ENCODE data around the gene IL13.

IL13 gene

GRCh38 chr5:132629230-132629944, 28.6 kb upstream of the IL13 start:
- TF ChIP-seq MAX (IDR thresholded peaks at IDR 0.05) (no peak), EGR1 (IDR thresholded peaks at IDR 0.05) (no peak), EP300 (IDR thresholded peaks at IDR 0.05; ENCODE audit: borderline replicate concordance) (no peak), CEBPB (IDR thresholded peaks at IDR 0.05) (no peak), USF1 (IDR thresholded peaks at IDR 0.05) (no peak)

- TF ChIP-seq USF1 (IDR thresholded peaks at IDR 0.05) (no peak), CEBPB (IDR thresholded peaks at IDR 0.05) (no peak), TCF12 (IDR thresholded peaks at IDR 0.05; ENCODE audit: low read depth) (no peak), EGR1 (IDR thresholded peaks at IDR 0.05) (no peak), FOXM1 (IDR thresholded peaks at IDR 0.05; ENCODE audit: borderline replicate concordance, low read depth) (no peak), TAF1 (IDR thresholded peaks at IDR 0.05; ENCODE audit: low read depth) (no peak), YY1 (IDR thresholded peaks at IDR 0.05; ENCODE audit: low read depth) (no peak), ZBTB7A (IDR thresholded peaks at IDR 0.05; ENCODE audit: low read depth) (no peak), TEAD4 (IDR thresholded peaks at IDR 0.05) (no peak)
These were observed 22.1 kb upstream of the IL13 start for GRCh38 chr5:132635873-132636272.

- TF ChIP-seq RAD21 (IDR thresholded peaks at IDR 0.05; ENCODE audit: low read depth): no peak
- TF ChIP-seq REST (IDR thresholded peaks at IDR 0.05; ENCODE audit: low read depth): no peak
These were observed 20.7 kb upstream of the IL13 start for GRCh38 chr5:132637241-132637640.

- no peak for TF ChIP-seq CEBPB (IDR thresholded peaks at IDR 0.05)
- TF ChIP-seq RAD21 (IDR thresholded peaks at IDR 0.05; ENCODE audit: low read depth): no peak
- TF ChIP-seq YY1 (IDR thresholded peaks at IDR 0.05; ENCODE audit: low read depth): no peak
- no peak for TF ChIP-seq EP300 (IDR thresholded peaks at IDR 0.05; ENCODE audit: borderline replicate concordance)
- no peak for TF ChIP-seq REST (IDR thresholded peaks at IDR 0.05; ENCODE audit: low read depth)
- no peak for TF ChIP-seq EGR1 (IDR thresholded peaks at IDR 0.05)
- TF ChIP-seq CREB1 (IDR thresholded peaks at IDR 0.05; ENCODE audit: low read depth): no peak
- no peak for TF ChIP-seq NFIC (IDR thresholded peaks at IDR 0.05)
- no peak for TF ChIP-seq ZBTB7A (IDR thresholded peaks at IDR 0.05; ENCODE audit: low read depth)
- no peak for TF ChIP-seq FOXM1 (IDR thresholded peaks at IDR 0.05; ENCODE audit: borderline replicate concordance, low read depth)
- no peak for TF ChIP-seq USF1 (IDR thresholded peaks at IDR 0.05)
- no peak for TF ChIP-seq TAF1 (IDR thresholded peaks at IDR 0.05; ENCODE audit: low read depth)
- TF ChIP-seq MAX (IDR thresholded peaks at IDR 0.05): no peak
- no peak for TF ChIP-seq TEAD4 (IDR thresholded peaks at IDR 0.05)
- TF ChIP-seq TCF12 (IDR thresholded peaks at IDR 0.05; ENCODE audit: low read depth): no peak
These were observed 18.3 kb upstream of the IL13 start for GRCh38 chr5:132639706-132640130.

GRCh38 chr5:132640613-132641012, 17.4 kb upstream of the IL13 start:
- TF ChIP-seq EGR1 (IDR thresholded peaks at IDR 0.05) (no peak), ZBTB7A (IDR thresholded peaks at IDR 0.05; ENCODE audit: low read depth) (no peak), RAD21 (IDR thresholded peaks at IDR 0.05; ENCODE audit: low read depth) (no peak), MAX (IDR thresholded peaks at IDR 0.05) (no peak), REST (IDR thresholded peaks at IDR 0.05; ENCODE audit: low read depth) (no peak), TEAD4 (IDR thresholded peaks at IDR 0.05) (no peak), TCF12 (IDR thresholded peaks at IDR 0.05; ENCODE audit: low read depth) (no peak), CREB1 (IDR thresholded peaks at IDR 0.05; ENCODE audit: low read depth) (no peak), YY1 (IDR thresholded peaks at IDR 0.05; ENCODE audit: low read depth) (no peak), CEBPB (IDR thresholded peaks at IDR 0.05) (no peak)
